Measurements from ENCODE around the gene SVOPL. TPM values are rescaled to one million over a fixed set of nuclear protein-coding genes. Genes with fewer than 3 reads are reported as not detected.

Gene SVOPL
- total RNA-seq, 1 experiment from 2014 or later = not detected

Other genes starting within 250 kb of the SVOPL start
- 28.4 TPM for gene TRIM24, start 241.1 kb downstream of the SVOPL start, total RNA-seq (2021; ENCODE audit: unreplicated experiment)
- not detected for gene TMEM213, start 96.6 kb upstream of the SVOPL start, total RNA-seq (2021; ENCODE audit: unreplicated experiment)
- 0.15 TPM for gene ATP6V0A4, start 96.8 kb upstream of the SVOPL start, total RNA-seq (2021; ENCODE audit: unreplicated experiment)